Measurements from ENCODE around the gene FLNB. TPM values are rescaled to one million over a fixed set of nuclear protein-coding genes. Genes with fewer than 3 reads are reported as not detected.

FLNB gene
- total and polyA plus RNA-seq, 2 of the 13 experiments (the other 11 are each of a cell fraction or from before 2014, with no cell fraction given), result 106 to 130 TPM

DNA sequence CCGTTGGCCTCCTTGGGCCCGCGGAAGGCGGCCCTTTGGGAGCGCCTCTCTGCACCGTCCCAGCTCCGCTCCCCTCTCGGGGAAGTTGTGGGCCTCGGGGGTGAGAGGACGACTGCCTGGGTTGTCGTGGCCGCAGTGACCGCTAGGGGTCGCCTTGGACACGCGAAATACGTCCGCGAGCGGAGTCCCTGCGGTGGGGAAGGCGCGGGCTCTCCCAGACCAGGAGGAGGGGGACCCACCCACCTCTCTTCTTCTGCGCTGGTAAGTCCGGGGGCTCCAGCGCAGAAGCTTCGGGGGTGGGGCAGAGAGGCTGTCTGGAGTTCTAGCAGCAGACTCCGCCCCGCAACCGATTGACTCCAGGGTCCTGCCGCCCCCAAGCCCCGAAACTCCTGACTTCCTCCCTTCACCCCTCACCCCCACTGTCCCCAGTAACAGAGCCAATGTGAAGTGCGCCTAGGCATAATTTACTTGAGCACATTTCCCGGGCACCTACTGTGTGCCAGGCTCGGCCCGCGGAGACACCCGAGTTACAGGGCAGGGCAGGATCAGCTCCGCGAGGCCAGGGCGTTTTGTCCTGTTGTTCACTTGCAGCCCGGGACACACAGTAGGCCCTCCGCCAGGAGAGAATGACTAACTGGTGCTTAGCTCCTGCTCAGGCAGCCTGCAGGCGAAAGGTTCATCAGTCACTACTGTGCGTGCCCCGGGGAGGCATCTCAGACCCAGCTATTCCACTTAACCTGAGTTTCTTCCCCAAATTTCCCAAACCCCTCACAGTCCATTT lies 169.7 kb downstream of the FLNB start:
- 68% methylated on average over 9 of the region's 46 CpGs for WGBS (ENCODE audit: low lambda C conversion rate)
- intact Hi-C loops (cut with micrococcal nuclease; ENCODE audit: unreplicated experiment), result no loop called here
- FAIRE-seq (no peak), ATAC-seq (peak; percentile 44), DNase-seq (ENCODE audit: low spot score) (peak; percentile 67)
- no peaks in the 10 kb centered on the region for H3K36me3 ChIP-seq (replicated peaks in 1 of 2; ENCODE audit: control insufficient read depth in 1 of 2, insufficient read depth in 2 of 2, low read length in 2 of 2)
- in situ Hi-C loops (cut with HindIII; ENCODE audit: extremely low pct_ligation_motif_present, low pct_unique_long_range_greater_than_20kb), result no loop called here
- no TSS peak for BruUV-seq (replicated peaks)
- H3K9me3 ChIP-seq (ENCODE audit: low read length), result no peaks in the 10 kb centered on the region
- peak overlapping the region; percentile 32 for H3K27ac ChIP-seq (ENCODE audit: extremely low read length, insufficient read depth, low read length)
- peak overlapping the region; percentile 55 for H3K9ac ChIP-seq (ENCODE audit: insufficient read depth, low read depth, low read length)
- peaks cover 0 to 16% of the 10 kb centered on the region in 2 experiments; a peak in 2 of 5 replicates for H3K27me3 ChIP-seq (ENCODE audit: control insufficient read depth in 1 of 2, insufficient read depth in 2 of 2, low read length in 2 of 2)
- ChIA-PET POLR2A (interaction anchor here (0.7 to 1.7 kb wide), 3 partner anchors 11 to 129 kb away, joined by 3 to 11 read pairs (median 3); partner anchors contain the start of genes HTD2 and RPP14), CTCF (ENCODE audit: low intra/inter-chr PET ratio, low total read pairs) (interaction anchor here (0.7 to 1.3 kb wide), 4 partner anchors 9 to 237 kb away, joined by 3 to 5 read pairs (median 4); no protein-coding TSS in a partner anchor)
- no peaks in the 10 kb centered on the region for H3K79me2 ChIP-seq (ENCODE audit: insufficient read depth, low read length)
- H4K20me1 ChIP-seq (ENCODE audit: insufficient read depth, low read length), result no peaks in the 10 kb centered on the region
- H3K4me2 ChIP-seq (ENCODE audit: low read depth, low read length), result peak overlapping the region; percentile 77
- no peak overlapping the region for H2AFZ ChIP-seq (ENCODE audit: low read length)
- H3K4me3 ChIP-seq (replicated peaks in 1 of 3; ENCODE audit: insufficient read depth in 1 of 3, low read depth in 2 of 3, low read length in 3 of 3), result peak overlapping the region in 1 of 3 experiments; percentile 57; a peak in 3 of 6 replicates
- H3K4me1 ChIP-seq (ENCODE audit: insufficient read depth, low read length), result peaks cover 100% of the 10 kb centered on the region
- no peak for TF ChIP-seq TP53 (CRISPR knock-in tag; conservative IDR thresholded peaks at IDR 0.05)
- TF ChIP-seq, protein P1, sequence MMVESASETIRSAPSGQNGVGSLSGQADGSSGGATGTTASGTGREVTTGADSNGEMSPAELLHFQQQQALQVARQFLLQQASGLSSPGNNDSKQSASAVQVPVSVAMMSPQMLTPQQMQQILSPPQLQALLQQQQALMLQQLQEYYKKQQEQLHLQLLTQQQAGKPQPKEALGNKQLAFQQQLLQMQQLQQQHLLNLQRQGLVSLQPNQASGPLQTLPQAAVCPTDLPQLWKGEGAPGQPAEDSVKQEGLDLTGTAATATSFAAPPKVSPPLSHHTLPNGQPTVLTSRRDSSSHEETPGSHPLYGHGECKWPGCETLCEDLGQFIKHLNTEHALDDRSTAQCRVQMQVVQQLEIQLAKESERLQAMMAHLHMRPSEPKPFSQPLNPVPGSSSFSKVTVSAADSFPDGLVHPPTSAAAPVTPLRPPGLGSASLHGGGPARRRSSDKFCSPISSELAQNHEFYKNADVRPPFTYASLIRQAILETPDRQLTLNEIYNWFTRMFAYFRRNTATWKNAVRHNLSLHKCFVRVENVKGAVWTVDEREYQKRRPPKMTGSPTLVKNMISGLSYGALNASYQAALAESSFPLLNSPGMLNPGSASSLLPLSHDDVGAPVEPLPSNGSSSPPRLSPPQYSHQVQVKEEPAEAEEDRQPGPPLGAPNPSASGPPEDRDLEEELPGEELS (CRISPR knock-in tag; IDR thresholded peaks at IDR 0.05), result no peak
- TF ChIP-seq MBD4 (IDR thresholded peaks at IDR 0.05; ENCODE audit: borderline replicate concordance, low read length), result no peak
- no peak for TF ChIP-seq ZNF577 (CRISPR knock-in tag; IDR thresholded peaks at IDR 0.05; ENCODE audit: borderline replicate concordance, low read depth)
- TF ChIP-seq, protein P2, sequence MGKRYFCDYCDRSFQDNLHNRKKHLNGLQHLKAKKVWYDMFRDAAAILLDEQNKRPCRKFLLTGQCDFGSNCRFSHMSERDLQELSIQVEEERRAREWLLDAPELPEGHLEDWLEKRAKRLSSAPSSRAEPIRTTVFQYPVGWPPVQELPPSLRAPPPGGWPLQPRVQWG (CRISPR knock-in tag; IDR thresholded peaks at IDR 0.05; ENCODE audit: borderline replicate concordance, low read depth), result no peak
- TF ChIP-seq ZNF572 (CRISPR knock-in tag; IDR thresholded peaks at IDR 0.05), result no peak
- TF ChIP-seq DR1 (CRISPR knock-in tag; IDR thresholded peaks at IDR 0.05), result no peak
- TF ChIP-seq GABPA (IDR thresholded peaks at IDR 0.05; ENCODE audit: low read depth, low read length), result no peak
- no peak for TF ChIP-seq GABPA (CRISPR knock-in tag; IDR thresholded peaks at IDR 0.05; ENCODE audit: low read depth)
- TF ChIP-seq WIZ (CRISPR knock-in tag; IDR thresholded peaks at IDR 0.05), result no peak
- no peak for TF ChIP-seq ZNF569 (CRISPR knock-in tag; IDR thresholded peaks at IDR 0.05; ENCODE audit: borderline replicate concordance)
- TF ChIP-seq, protein P3, sequence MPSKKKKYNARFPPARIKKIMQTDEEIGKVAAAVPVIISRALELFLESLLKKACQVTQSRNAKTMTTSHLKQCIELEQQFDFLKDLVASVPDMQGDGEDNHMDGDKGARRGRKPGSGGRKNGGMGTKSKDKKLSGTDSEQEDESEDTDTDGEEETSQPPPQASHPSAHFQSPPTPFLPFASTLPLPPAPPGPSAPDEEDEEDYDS (CRISPR knock-in tag; IDR thresholded peaks at IDR 0.05), result peak; percentile 58
- TF ChIP-seq, protein P4, sequence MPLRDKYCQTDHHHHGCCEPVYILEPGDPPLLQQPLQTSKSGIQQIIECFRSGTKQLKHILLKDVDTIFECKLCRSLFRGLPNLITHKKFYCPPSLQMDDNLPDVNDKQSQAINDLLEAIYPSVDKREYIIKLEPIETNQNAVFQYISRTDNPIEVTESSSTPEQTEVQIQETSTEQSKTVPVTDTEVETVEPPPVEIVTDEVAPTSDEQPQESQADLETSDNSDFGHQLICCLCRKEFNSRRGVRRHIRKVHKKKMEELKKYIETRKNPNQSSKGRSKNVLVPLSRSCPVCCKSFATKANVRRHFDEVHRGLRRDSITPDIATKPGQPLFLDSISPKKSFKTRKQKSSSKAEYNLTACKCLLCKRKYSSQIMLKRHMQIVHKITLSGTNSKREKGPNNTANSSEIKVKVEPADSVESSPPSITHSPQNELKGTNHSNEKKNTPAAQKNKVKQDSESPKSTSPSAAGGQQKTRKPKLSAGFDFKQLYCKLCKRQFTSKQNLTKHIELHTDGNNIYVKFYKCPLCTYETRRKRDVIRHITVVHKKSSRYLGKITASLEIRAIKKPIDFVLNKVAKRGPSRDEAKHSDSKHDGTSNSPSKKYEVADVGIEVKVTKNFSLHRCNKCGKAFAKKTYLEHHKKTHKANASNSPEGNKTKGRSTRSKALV (CRISPR knock-in tag; IDR thresholded peaks at IDR 0.05), result no peak
- no peak for TF ChIP-seq ZNF777 (CRISPR knock-in tag; IDR thresholded peaks at IDR 0.05)
- TF ChIP-seq ZMYM2 (CRISPR knock-in tag; IDR thresholded peaks at IDR 0.05), result peak; percentile 21; the same call in 1 of the 2 replicates
- TF ChIP-seq XRCC5 (optimal IDR thresholded peaks at IDR 0.05; ENCODE audit: low read length), result peak; percentile 58
- TF ChIP-seq NFYB (CRISPR knock-in tag; IDR thresholded peaks at IDR 0.05), result no peak
- TF ChIP-seq HDAC6 (IDR thresholded peaks at IDR 0.05; ENCODE audit: low read depth, low read length), result no peak
- TF ChIP-seq RXRA (CRISPR knock-in tag; IDR thresholded peaks at IDR 0.05), result no peak
- peak; percentile 43; the same call in 1 of the 2 replicates for TF ChIP-seq REPIN1 (CRISPR knock-in tag; IDR thresholded peaks at IDR 0.05; ENCODE audit: borderline replicate concordance, low read depth)
- TF ChIP-seq GABPB1 (CRISPR knock-in tag; IDR thresholded peaks at IDR 0.05), result peak; percentile 58; the same call in 1 of the 2 replicates
